Naive thymus-derived CD4-positive, alpha-beta T cell (primary cell): ENCODE data around the gene RPL7A. TPM values are rescaled to one million over a fixed set of nuclear protein-coding genes. Genes with fewer than 3 reads are reported as not detected.
"Not testable (repeated sequence)": the region's sequence is repeated elsewhere in the genome, so short reads cannot be mapped to it uniquely, and the experiment has no call there.

Source experiments
- ATAC-seq: fragments of 150-1000 bp; cut with Tn5 transposase; 2 replicates; pipeline ENCODE4 v1.10.0; 2021; ENCODE audit warnings: mild to moderate bottlenecking, moderate library complexity
- CTCF ChIA-PET: fragments of 350-600 bp; sonication (Branson Sonifier 250); formaldehyde crosslinking; loops from one replicate; lab custom pipeline; 2021; ENCODE audit warnings: antibody characterized with exemption; lab: Charles Lee
- POLR2A ChIA-PET: fragments of 350-600 bp; sonication (Branson Sonifier 250); formaldehyde crosslinking; loops from one replicate; lab custom pipeline; 2021; ENCODE audit warnings: antibody characterized with exemption, inconsistent platforms; lab: Charles Lee
- DNase-seq, 9 donors: peaks; one replicate each; pipeline versions ENCODE4 v3.0.0 to v3.0.0-alpha.2; 2020 to 2022; ENCODE audit warnings: mixed read lengths in 1 of 9
- H3K27ac ChIP-seq: one replicate; pipeline ENCODE4 v1.7.0; 2013; ENCODE audit warnings: mild to moderate bottlenecking, low read depth, low read length, moderate library complexity
- H3K27me3 ChIP-seq, 2 donors: one replicate each; pipeline ENCODE4 v1.7.0; 2013; ENCODE audit warnings: low read length in 2 of 2, mild to moderate bottlenecking in 2 of 2, moderate library complexity in 2 of 2; ENCODE audit not compliant: control insufficient read depth in 2 of 2, insufficient read depth in 2 of 2
- H3K36me3 ChIP-seq, 3 experiments: 1 replicate in 2 of 3; 2 replicates in 1 of 3; pipeline ENCODE4 v1.7.0; 2013; ENCODE audit warnings: low read length in 3 of 3, mild to moderate bottlenecking in 3 of 3, moderate library complexity in 1 of 3; ENCODE audit not compliant: insufficient read depth in 3 of 3, control insufficient read depth in 2 of 3
- H3K4me1 ChIP-seq, 2 donors: one replicate each; pipeline ENCODE4 v1.7.0; 2013; ENCODE audit warnings: low read length in 2 of 2, mild to moderate bottlenecking in 2 of 2, moderate library complexity in 1 of 2; ENCODE audit not compliant: control insufficient read depth in 2 of 2, insufficient read depth in 2 of 2
- H3K4me3 ChIP-seq: 2 replicates; pipeline ENCODE4 v1.7.0; 2013; ENCODE audit warnings: mild to moderate bottlenecking, low read length
- H3K9me3 ChIP-seq, 3 experiments: 1 replicate in 2 of 3; 2 replicates in 1 of 3; pipeline ENCODE4 v1.7.0; 2013; ENCODE audit warnings: low read length in 3 of 3; ENCODE audit not compliant: control insufficient read depth in 2 of 3
- H3K27ac Mint-ChIP-seq, 9 donors: one replicate each; pipeline ENCODE4 v1.8.0; 2020 to 2022; ENCODE audit warnings: mixed read lengths in 9 of 9, mild to moderate bottlenecking in 8 of 9, moderate library complexity in 5 of 9, inconsistent platforms in 2 of 9
- H3K27me3 Mint-ChIP-seq, 5 donors: one replicate each; pipeline ENCODE4 v1.8.0; 2021 to 2022; ENCODE audit warnings: mixed read lengths in 5 of 5, mild to moderate bottlenecking in 1 of 5
- H3K36me3 Mint-ChIP-seq, 5 donors: one replicate each; pipeline ENCODE4 v1.8.0; 2020 to 2022; ENCODE audit warnings: mixed read lengths in 5 of 5, mild to moderate bottlenecking in 3 of 5, inconsistent platforms in 1 of 5
- H3K4me1 Mint-ChIP-seq, 7 donors: one replicate each; pipeline ENCODE4 v1.8.0; 2020 to 2022; ENCODE audit warnings: mixed read lengths in 7 of 7, mild to moderate bottlenecking in 3 of 7, inconsistent platforms in 1 of 7
- H3K4me3 Mint-ChIP-seq, 10 donors: one replicate each; pipeline ENCODE4 v1.8.0; 2020 to 2022; ENCODE audit warnings: mild to moderate bottlenecking in 10 of 10, mixed read lengths in 10 of 10, moderate library complexity in 6 of 10, inconsistent platforms in 2 of 10
- H3K9me3 Mint-ChIP-seq, 11 donors: one replicate each; pipeline ENCODE4 v1.8.0; 2020 to 2022; ENCODE audit warnings: mixed read lengths in 11 of 11, mild to moderate bottlenecking in 4 of 11, inconsistent platforms in 1 of 11, moderate library complexity in 1 of 11
- intact Hi-C, 2 donors: fragments of 100-400 bp; cut with micrococcal nuclease; formaldehyde crosslinking; loops; one replicate each; pipeline ENCODE4 v1.15.1; 2023
- polyA plus RNA-seq, 2 donors: library from polyadenylated mRNA; unstranded; fragments of 300-500 nt; fragmentation: Illumina TruSeq; gene quantifications; one replicate each; pipeline ENCODE4 v1.2.3, GENCODE V29; 2021
- total RNA-seq, 6 experiments: library from RNA in 5 of 6; stranded (reverse) in 5 of 6; gene quantifications; 1 replicate in 5 of 6; 2 replicates in 1 of 6; pipeline ENCODE4 v1.2.3 and lab custom pipeline; 2021 to 2026

Gene RPL7A
- total and polyA plus RNA-seq, 7 experiments from 2014 or later, result 1,347 to 2,815 (median 2,127) TPM

- H3K36me3 Mint-ChIP-seq, result peaks cover 0 to 22% (median 7%) of the 10 kb centered on the region in 5 donors
- no peaks in the 10 kb centered on the region for H3K9me3 Mint-ChIP-seq
- H3K4me1 ChIP-seq, result peaks cover 20 to 21% of the 10 kb centered on the region in 2 donors
- no peaks in the 10 kb centered on the region for H3K27me3 ChIP-seq
- ChIA-PET POLR2A (interaction anchor here (0.7 to 1.9 kb wide), 3 partner anchors 10 to 40 kb away, joined by 4 to 5 read pairs (median 4); no protein-coding TSS in a partner anchor), CTCF (no interaction called here)
- H3K27me3 Mint-ChIP-seq, result no peaks in the 10 kb centered on the region
- no peak for DNase-seq
- intact Hi-C loops, result no loop called here
- H3K4me1 Mint-ChIP-seq, result peaks cover 8 to 54% (median 31%) of the 10 kb centered on the region in 7 donors
- peak overlapping the region in 1 of 10 donors; percentile 58 for H3K4me3 Mint-ChIP-seq
- H3K4me3 ChIP-seq, result no peak overlapping the region
- H3K36me3 ChIP-seq, result peaks cover 9 to 49% (median 10%) of the 10 kb centered on the region in 3 experiments
- no peaks in the 10 kb centered on the region for H3K9me3 ChIP-seq
- ATAC-seq, result no peak
- no peak overlapping the region for H3K27ac ChIP-seq
- no peak overlapping the region for H3K27ac Mint-ChIP-seq
Measured at GRCh38 chr9:133333011-133333410, 15.0 kb upstream of the RPL7A start.

- no peaks in the 10 kb centered on the region for H3K27me3 Mint-ChIP-seq
- ChIA-PET POLR2A (interaction anchor here (0.7 to 1.9 kb wide), 3 partner anchors 10 to 39 kb away, joined by 4 to 5 read pairs (median 4); no protein-coding TSS in a partner anchor), CTCF (no interaction called here)
- peaks cover 0 to 22% (median 7%) of the 10 kb centered on the region in 5 donors for H3K36me3 Mint-ChIP-seq
- Histone ChIP-seq H3K4me3 (no peak overlapping the region), H3K4me1 (peaks cover 20 to 21% of the 10 kb centered on the region in 2 donors), H3K36me3 (peaks cover 9 to 49% (median 10%) of the 10 kb centered on the region in 3 experiments), H3K9me3 (no peaks in the 10 kb centered on the region), H3K27ac (peak overlapping the region; percentile 37), H3K27me3 (no peaks in the 10 kb centered on the region)
- no peaks in the 10 kb centered on the region for H3K9me3 Mint-ChIP-seq
- peaks cover 6 to 51% (median 28%) of the 10 kb centered on the region in 7 donors for H3K4me1 Mint-ChIP-seq
- intact Hi-C loops, result no loop called here
- DNase-seq (no peak), ATAC-seq (no peak)
- peak overlapping the region in 2 of 9 donors; percentile 4 to 25 for H3K27ac Mint-ChIP-seq
- peak overlapping the region in 2 of 10 donors; percentile 32 to 79 for H3K4me3 Mint-ChIP-seq
Measured at GRCh38 chr9:133333566-133333965, 14.5 kb upstream of the RPL7A start.

- H3K4me3 Mint-ChIP-seq, result peak overlapping the region in 5 of 10 donors; percentile 32 to 96 (median 79)
- Histone ChIP-seq H3K27ac (peak overlapping the region; percentile 37), H3K4me1 (peaks cover 20 to 21% of the 10 kb centered on the region in 2 donors), H3K27me3 (no peaks in the 10 kb centered on the region), H3K4me3 (no peak overlapping the region), H3K36me3 (peaks cover 9 to 48% (median 10%) of the 10 kb centered on the region in 3 experiments), H3K9me3 (no peaks in the 10 kb centered on the region)
- H3K36me3 Mint-ChIP-seq, result peaks cover 0 to 28% (median 10%) of the 10 kb centered on the region in 5 donors
- ChIA-PET CTCF (no interaction called here), POLR2A (interaction anchor here (1.3 to 1.9 kb wide), 5 partner anchors 14 to 304 kb away, joined by 4 to 12 read pairs (median 5); partner anchors contain the start of genes GTF3C5, MED22 and RPL7A)
- ATAC-seq (no peak), DNase-seq (no peak)
- peak overlapping the region in 6 of 9 donors; percentile 4 to 76 (median 24) for H3K27ac Mint-ChIP-seq
- peaks cover 4 to 49% (median 27%) of the 10 kb centered on the region in 7 donors for H3K4me1 Mint-ChIP-seq
- H3K9me3 Mint-ChIP-seq, result no peaks in the 10 kb centered on the region
- H3K27me3 Mint-ChIP-seq, result no peaks in the 10 kb centered on the region
- intact Hi-C loops, result no loop called here
Measured at GRCh38 chr9:133334161-133334560, 13.9 kb upstream of the RPL7A start.

GRCh38 chr9:133334888-133335287, 13.1 kb upstream of the RPL7A start:
- H3K27ac ChIP-seq, result peak overlapping the region; percentile 82
- not testable (repeated sequence) for ATAC-seq, H3K27me3 ChIP-seq, H3K9me3 ChIP-seq, DNase-seq, H3K27me3 Mint-ChIP-seq, H3K9me3 Mint-ChIP-seq
- H3K4me1 ChIP-seq, result peaks cover 21% of the 10 kb centered on the region in 2 donors
- H3K36me3 ChIP-seq, result peaks cover 9 to 53% (median 10%) of the 10 kb centered on the region in 3 experiments
- POLR2A ChIA-PET, result interaction anchor here (0.7 to 1.8 kb wide), 6 partner anchors 13 to 1883 kb away, joined by 3 to 12 read pairs (median 4); partner anchors contain the start of genes GTF3C5, MED22 and RPL7A
- Mint-ChIP-seq H3K27ac (peak overlapping the region in 7 of 9 donors; percentile 18 to 95 (median 94)), H3K36me3 (peaks cover 0 to 30% (median 17%) of the 10 kb centered on the region in 5 donors), H3K4me1 (peaks cover 10 to 51% (median 30%) of the 10 kb centered on the region in 7 donors), H3K4me3 (peak overlapping the region; percentile 93 to 98 (median 96))
- CTCF ChIA-PET, result interaction anchor here (0.6 kb wide), 1 partner anchor 658 kb away, joined by 5 read pairs; no protein-coding TSS in a partner anchor
- peak overlapping the region; percentile 92 for H3K4me3 ChIP-seq
- intact Hi-C loops, result loop anchor here (5.0 kb wide), 3 partner anchors 142 to 303 kb away; partner anchors contain the start of genes GTF3C5 (in 1 of the 2) and SLC2A6 (in 1 of the 2)

- H3K36me3 ChIP-seq, result peaks cover 9 to 53% (median 10%) of the 10 kb centered on the region in 3 experiments
- H3K27me3 ChIP-seq, result no peaks in the 10 kb centered on the region
- H3K4me1 ChIP-seq, result peaks cover 21 to 31% of the 10 kb centered on the region in 2 donors
- Mint-ChIP-seq H3K9me3 (no peaks in the 10 kb centered on the region), H3K27ac (peak within 1 kb of the TSS; percentile 90 to 96 (median 94)), H3K27me3 (no peaks in the 10 kb centered on the region), H3K4me3 (peak within 1 kb of the TSS; percentile 93 to 98 (median 96)), H3K4me1 (peaks cover 22 to 59% (median 38%) of the 10 kb centered on the region in 7 donors), H3K36me3 (peaks cover 0 to 34% (median 18%) of the 10 kb centered on the region in 5 donors)
- DNase-seq (peak; percentile 90 to 96 (median 93)), ATAC-seq (peak; percentile 98)
- H3K27ac ChIP-seq, result peak within 1 kb of the TSS; percentile 82
- H3K4me3 ChIP-seq, result peak within 1 kb of the TSS; percentile 92
- no peaks in the 10 kb centered on the region for H3K9me3 ChIP-seq
- intact Hi-C loops, result loop anchor here (1.0 to 5.0 kb wide), 10 partner anchors 12 to 1095 kb away; partner anchors contain the start of genes MED22 (in 2 of the 2), RPL7A (in 2 of the 2), STKLD1 (in 2 of the 2) and SURF1 (in 2 of the 2)
- ChIA-PET CTCF (interaction anchor here (0.7 kb wide), 1 partner anchor 38 kb away, joined by 3 read pairs; no protein-coding TSS in a partner anchor), POLR2A (interaction anchor here (0.6 to 1.4 kb wide), 2 partner anchors 21 to 36 kb away, joined by 3 read pairs; no protein-coding TSS in a partner anchor)
Measured at GRCh38 chr9:133335924-133336811, 11.8 kb upstream of the RPL7A start, which contains the start of gene SURF6. TSS of gene SURF6 (minus strand) at chr9:133336188. CDS start at chr9:133336132, 56 bp downstream.
